HepG2 (cell line): ENCODE measurements around the gene KRT15. TPM values are rescaled to one million over a fixed set of nuclear protein-coding genes. Genes with fewer than 3 reads are reported as not detected.

ENCODE experiments used
- ARID4A ChIP-seq: sonication (generic); formaldehyde crosslinking; IDR thresholded peaks from 2 replicates; pipeline ENCODE4 v1.5.0; 2020; ENCODE audit warnings: mild to moderate bottlenecking, missing genetic modification reagents, borderline replicate concordance
- DNMT3B ChIP-seq: conservative IDR thresholded peaks from 2 replicates; pipeline ENCODE4 v1.6.1; 2016; ENCODE audit warnings: missing biosample characterization, control low read depth
- FOXK1 ChIP-seq: sonication (generic); formaldehyde crosslinking; IDR thresholded peaks from 2 replicates; pipeline ENCODE4 v1.4.0; 2020; ENCODE audit warnings: low read depth, missing genetic modification reagents, borderline replicate concordance
- HMGXB4 ChIP-seq, 2 experiments: sonication (generic) in 1 of 2; formaldehyde crosslinking in 1 of 2; IDR thresholded peaks; 2 replicates each; pipeline versions ENCODE4 v1.4.0 to v1.6.1; 2018 to 2020; ENCODE audit warnings: missing genetic modification reagents in 2 of 2, borderline replicate concordance in 1 of 2, low read depth in 1 of 2, mild to moderate bottlenecking in 1 of 2, missing biosample characterization in 1 of 2
- HOXA9 ChIP-seq: sonication (generic); formaldehyde crosslinking; IDR thresholded peaks from 2 replicates; pipeline ENCODE4 v1.8.1; 2022; ENCODE audit warnings: missing genetic modification reagents, mild to moderate bottlenecking, moderate library complexity, borderline replicate concordance
- MLX ChIP-seq: IDR thresholded peaks from 2 replicates; pipeline ENCODE4 v1.6.1; 2016
- NCOA2 ChIP-seq: sonication (generic); formaldehyde crosslinking; IDR thresholded peaks from 2 replicates; pipeline ENCODE4 v1.8.0; 2022; ENCODE audit warnings: inconsistent platforms
- NFIC ChIP-seq: IDR thresholded peaks from 2 replicates; pipeline ENCODE4 v1.6.1; 2012; ENCODE audit warnings: mild to moderate bottlenecking, low read length, inconsistent platforms
- NRL ChIP-seq: sonication (generic); formaldehyde crosslinking; IDR thresholded peaks from 2 replicates; pipeline ENCODE4 v1.5.0; 2020; ENCODE audit warnings: missing genetic modification reagents, mild to moderate bottlenecking, moderate library complexity, borderline replicate concordance
- SALL1 ChIP-seq: sonication (generic); formaldehyde crosslinking; IDR thresholded peaks from 2 replicates; pipeline ENCODE4 v1.8.0; 2022; ENCODE audit warnings: mild to moderate bottlenecking, missing genetic modification reagents
- SNAI1 ChIP-seq: sonication (generic); formaldehyde crosslinking; IDR thresholded peaks from 2 replicates; pipeline ENCODE4 v1.5.0; 2020; ENCODE audit warnings: mild to moderate bottlenecking, missing genetic modification reagents, borderline replicate concordance
- TBL1XR1 ChIP-seq: fragments of 150-350 bp; IDR thresholded peaks from 2 replicates; pipeline ENCODE4 v1.6.1; 2014; ENCODE audit warnings: borderline replicate concordance, low read length; ENCODE audit not compliant: partially characterized antibody
- TBX2 ChIP-seq: sonication (generic); formaldehyde crosslinking; IDR thresholded peaks from 2 replicates; pipeline ENCODE4 v1.5.0; 2020; ENCODE audit warnings: missing genetic modification reagents, mild to moderate bottlenecking, borderline replicate concordance
- TIGD3 ChIP-seq: sonication (generic); formaldehyde crosslinking; IDR thresholded peaks from 2 replicates; pipeline ENCODE4 v1.5.1; 2020; ENCODE audit warnings: mild to moderate bottlenecking, missing genetic modification reagents, borderline replicate concordance
- TRIM24 ChIP-seq: sonication (generic); formaldehyde crosslinking; IDR thresholded peaks from 2 replicates; pipeline ENCODE4 v1.8.0; 2022; ENCODE audit warnings: mild to moderate bottlenecking, missing genetic modification reagents
- XRCC5 ChIP-seq: fragments of 200-400 bp; formaldehyde crosslinking; optimal IDR thresholded peaks from 2 replicates; pipeline ENCODE3; 2017; ENCODE audit warnings: mild to moderate bottlenecking, low read length
- ZFP36L2 ChIP-seq: sonication (generic); formaldehyde crosslinking; IDR thresholded peaks from 2 replicates; pipeline ENCODE4 v1.4.0; 2020; ENCODE audit warnings: missing genetic modification reagents
- ZNF230 ChIP-seq: sonication (generic); formaldehyde crosslinking; IDR thresholded peaks from 2 replicates; pipeline ENCODE4 v1.4.0; 2020; ENCODE audit warnings: mild to moderate bottlenecking, missing genetic modification reagents
- ZNF317 ChIP-seq: sonication (generic); formaldehyde crosslinking; IDR thresholded peaks from 2 replicates; pipeline ENCODE4 v1.5.0; 2020; ENCODE audit warnings: mild to moderate bottlenecking, missing genetic modification reagents
- ZNF333 ChIP-seq: sonication (generic); formaldehyde crosslinking; IDR thresholded peaks from 2 replicates; pipeline ENCODE4 v1.4.0; 2020; ENCODE audit warnings: mild to moderate bottlenecking, missing genetic modification reagents, borderline replicate concordance
- polyA plus RNA-seq, 8 experiments: library from polyadenylated mRNA; depleted of rRNA in 3 of 8; stranded (reverse) in 7 of 8; unstranded in 1 of 8; fragments of >200 nt; fragmentation: Illumina TruSeq in 4 of 8; extraction: Trizol in 4 of 8; gene quantifications; 2 replicates each; pipeline versions ENCODE4 v1.2.1 to v1.2.3, GENCODE V29; 2011 to 2016; ENCODE audit warnings: low read depth in 4 of 8, missing spikeins in 1 of 8, mixed read lengths in 1 of 8; ENCODE audit not compliant: insufficient read depth in 1 of 8
- total RNA-seq, 5 experiments: library from RNA; depleted of rRNA; stranded (reverse); fragments of >200 nt; fragmentation: Illumina TruSeq; extraction: Trizol; gene quantifications; 2 replicates each; pipeline ENCODE4 v1.2.3, GENCODE V29; 2016; ENCODE audit warnings: low read depth in 1 of 5

KRT15 gene
- total and polyA plus RNA-seq, 2 of the 13 experiments (the other 11 are each of a cell fraction or from before 2014, with no cell fraction given) = 0.46 to 0.63 TPM

GRCh38 chr17:41527063-41528023 is 8.7 kb upstream of the KRT15 start (continued):
- TF ChIP-seq TIGD3 (CRISPR knock-in tag) = no peak
- no peak for TF ChIP-seq NCOA2 (CRISPR knock-in tag)
- 0 out of 2 replicates have a peak, but pooled peaks have one; percentile 28 for TF ChIP-seq ZNF230 (CRISPR knock-in tag)
- TF ChIP-seq TBX2 (CRISPR knock-in tag) = peak; percentile 81; the same call in 1 of the 2 replicates
- TF ChIP-seq ARID4A (CRISPR knock-in tag) = no peak
- TF ChIP-seq XRCC5 = no peak
- no peak for TF ChIP-seq MLX (CRISPR knock-in tag)
- peak; percentile 76 for TF ChIP-seq ZNF333 (CRISPR knock-in tag)
- TF ChIP-seq TBL1XR1 = no peak
- peak in 1 of 2 experiments; percentile 43; a peak in 1 of 4 replicates for TF ChIP-seq HMGXB4 (CRISPR knock-in tag; IDR thresholded peaks at IDR 0.05; ENCODE audit: borderline replicate concordance in 1 of 2, low read depth in 1 of 2)
- TF ChIP-seq DNMT3B (CRISPR knock-in tag) = no peak
- no peak for TF ChIP-seq HOXA9 (CRISPR knock-in tag)
- no peak for TF ChIP-seq ZFP36L2 (CRISPR knock-in tag)
- TF ChIP-seq FOXK1 = no peak
- TF ChIP-seq TRIM24 (CRISPR knock-in tag) = no peak
- no peak; the same call in 1 of the 2 replicates for TF ChIP-seq NRL (CRISPR knock-in tag)
- no peak for TF ChIP-seq SALL1 (CRISPR knock-in tag)
- no peak for TF ChIP-seq ZNF317 (CRISPR knock-in tag)
- TF ChIP-seq NFIC = no peak
- TF ChIP-seq SNAI1 (CRISPR knock-in tag) = peak; percentile 90
